Right kidney (tissue), 1 donor: ENCODE measurements around the gene NDEL1.

ENCODE experiments used
- DNase-seq: peaks from one replicate; pipeline ENCODE4 v3.0.0-alpha.2; 2016

The NDEL1 gene

DNA sequence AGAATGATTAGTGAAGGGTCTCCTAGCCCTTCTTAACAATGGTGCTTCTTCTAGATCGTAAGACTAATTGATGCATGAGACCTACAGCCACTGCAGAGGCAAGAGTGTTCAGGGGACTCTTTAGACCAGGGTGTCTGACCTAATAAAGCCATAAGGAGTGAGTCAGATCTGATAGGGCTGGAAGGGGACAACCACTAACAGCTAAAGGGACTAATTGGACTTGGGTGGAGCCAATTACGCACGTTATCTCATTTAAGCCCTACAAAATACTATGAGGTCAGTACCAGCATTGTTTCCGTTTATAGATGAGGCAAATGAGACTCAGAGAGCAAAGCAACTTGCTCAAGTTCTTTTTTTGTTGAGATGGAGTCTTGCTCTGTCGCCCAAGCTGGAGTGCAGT, 23.6 kb upstream of the NDEL1 start:
- no peak for DNase-seq

DNA sequence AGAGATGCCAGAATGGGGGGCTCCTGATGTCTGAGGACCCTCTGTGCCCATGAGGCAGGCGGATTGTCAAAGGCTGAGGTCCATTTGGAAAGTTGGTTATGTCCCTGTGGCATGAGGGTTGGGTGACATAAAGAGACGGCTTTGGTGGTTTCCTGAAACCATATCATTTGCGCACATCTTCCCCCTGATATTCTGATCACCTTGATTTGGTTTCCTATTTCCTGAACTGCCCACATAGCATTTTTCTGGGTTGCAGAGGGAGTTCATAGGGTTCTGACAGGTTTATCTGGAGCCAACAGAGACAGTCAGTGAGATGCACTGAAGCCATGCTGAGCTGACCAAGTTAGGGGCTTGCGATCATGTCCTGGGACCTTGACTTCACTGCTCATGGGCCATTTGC, 22.4 kb upstream of the NDEL1 start:
- no peak for DNase-seq

DNA sequence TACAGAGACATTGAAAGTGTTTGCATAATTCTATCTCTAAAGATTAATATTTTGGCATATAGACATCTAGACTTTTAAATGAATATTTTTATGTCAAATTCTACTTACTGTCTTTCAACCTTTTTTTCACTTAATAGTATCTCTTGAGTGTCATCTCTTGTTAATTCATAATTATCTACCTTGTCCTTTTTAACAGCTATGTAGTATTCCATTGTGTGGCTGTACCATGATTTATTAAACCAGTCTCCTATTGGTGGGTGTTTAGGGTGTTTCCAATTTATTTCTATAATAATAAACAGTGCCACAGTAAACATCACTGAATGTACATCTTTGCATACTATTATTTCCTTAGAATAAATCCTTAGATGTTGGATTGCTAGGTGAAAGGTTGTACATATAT, 21.7 kb upstream of the NDEL1 start:
- no peak for DNase-seq

- DNase-seq: no peak
Measured at GRCh38 chr17:8417806-8418205, 17.9 kb upstream of the NDEL1 start.

DNA sequence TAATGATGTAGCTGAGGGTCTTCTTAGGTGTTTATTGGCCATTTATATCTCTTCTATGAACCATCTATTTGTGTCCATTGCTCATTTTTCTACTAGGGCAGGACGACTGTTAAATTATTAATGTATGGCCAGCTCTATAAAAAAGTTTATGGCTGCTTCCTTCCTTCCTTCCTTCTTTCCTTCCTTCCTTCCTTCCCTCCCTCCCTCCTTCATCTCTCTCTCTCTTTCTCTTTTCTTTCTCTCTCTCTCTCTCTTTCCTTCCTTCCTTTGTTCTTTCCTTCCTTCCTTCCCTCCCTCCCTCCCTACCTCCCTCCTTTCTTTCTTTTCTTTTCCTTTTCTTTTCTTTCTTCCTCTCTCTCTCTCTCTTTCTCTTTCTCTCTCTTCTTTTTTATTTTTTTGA, 17.2 kb upstream of the NDEL1 start:
- DNase-seq: no peak

DNA sequence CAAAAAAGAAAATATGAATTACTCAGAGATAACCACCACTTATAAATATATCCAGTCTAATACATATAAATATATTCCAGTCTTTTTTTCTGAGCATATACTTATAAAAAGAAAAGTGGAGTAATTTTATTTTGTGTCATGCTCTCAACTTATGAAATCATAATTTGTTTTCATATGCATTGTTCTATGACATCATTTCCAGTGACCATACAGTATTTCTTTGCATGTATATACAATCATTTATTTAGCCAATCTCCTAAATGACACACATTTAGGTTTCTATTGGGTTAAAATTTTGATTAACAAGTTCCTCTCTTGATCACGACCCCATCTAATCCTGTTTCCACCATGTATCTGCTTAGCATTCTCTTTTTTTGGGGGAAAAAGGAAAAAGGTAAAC, 16.4 kb upstream of the NDEL1 start:
- DNase-seq: no peak

- DNase-seq: peak; percentile 8
Measured at GRCh38 chr17:8420041-8420934, 15.4 kb upstream of the NDEL1 start.

DNA sequence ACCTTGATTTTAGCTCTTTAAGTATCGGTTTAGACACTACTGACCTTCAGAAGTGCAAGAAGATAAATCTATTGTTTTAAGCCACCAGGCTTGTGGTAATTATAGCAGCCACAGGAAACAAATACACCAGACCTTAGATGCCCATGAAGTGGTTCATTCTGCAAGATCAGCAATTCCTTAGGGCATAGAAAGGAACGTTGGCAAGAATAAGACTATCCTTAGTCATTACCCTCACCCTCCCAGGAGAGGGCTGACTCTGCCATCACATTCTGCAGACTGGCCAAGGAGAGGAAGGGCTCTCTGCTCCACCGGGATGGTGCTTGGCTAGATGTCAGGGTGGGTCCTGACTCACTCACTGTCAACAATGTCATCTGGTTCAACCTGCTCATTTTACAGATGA, 14.1 kb upstream of the NDEL1 start:
- DNase-seq: no peak

- no peak for DNase-seq
Measured at GRCh38 chr17:8426094-8426720, 9.5 kb upstream of the NDEL1 start.

DNA sequence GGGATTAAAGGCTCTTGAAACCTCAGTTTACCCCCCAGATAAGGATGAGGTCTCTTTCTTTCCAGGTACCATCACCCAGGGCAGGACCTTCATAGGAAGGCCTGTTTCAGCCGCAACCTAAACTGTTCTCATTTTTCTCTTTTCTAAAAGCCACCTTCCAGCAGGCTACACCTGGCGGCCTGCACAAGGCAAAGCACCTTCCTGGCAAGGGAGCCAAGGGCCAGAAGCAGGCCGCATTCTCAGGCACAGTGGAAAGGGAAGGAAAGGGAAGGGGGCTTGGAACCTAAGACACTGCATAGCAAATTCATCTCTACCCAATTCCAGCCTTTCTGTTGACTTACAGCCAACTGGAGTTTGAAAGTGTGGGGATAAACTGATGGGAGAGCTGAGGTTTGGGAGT, 8.9 kb upstream of the NDEL1 start:
- no peak for DNase-seq

- DNase-seq: no peak
Measured at GRCh38 chr17:8430966-8431365, 4.7 kb upstream of the NDEL1 start.

GRCh38 chr17:8436169-8436843, 622 bp downstream of the NDEL1 start:
- peak; percentile 94 for DNase-seq

DNA sequence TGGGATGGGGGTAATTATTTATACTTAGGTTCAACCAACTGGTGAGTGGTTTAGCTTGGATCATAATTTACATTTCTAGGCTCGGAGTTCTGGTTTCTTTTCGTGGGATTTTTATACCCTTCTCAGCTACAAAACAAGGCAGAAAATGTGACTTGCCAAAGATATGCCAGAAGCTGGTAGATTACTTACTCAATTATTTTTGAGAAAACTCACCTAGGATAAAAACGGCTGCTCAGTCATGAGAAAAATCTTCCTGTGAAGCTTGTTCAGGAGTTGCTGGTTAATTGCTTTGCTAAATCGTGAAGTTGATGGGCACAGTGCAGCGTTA, 1.1 kb downstream of the NDEL1 start:
- no peak for DNase-seq

- DNase-seq: no peak
Measured at GRCh38 chr17:8438441-8438840, 2.8 kb downstream of the NDEL1 start.

DNA sequence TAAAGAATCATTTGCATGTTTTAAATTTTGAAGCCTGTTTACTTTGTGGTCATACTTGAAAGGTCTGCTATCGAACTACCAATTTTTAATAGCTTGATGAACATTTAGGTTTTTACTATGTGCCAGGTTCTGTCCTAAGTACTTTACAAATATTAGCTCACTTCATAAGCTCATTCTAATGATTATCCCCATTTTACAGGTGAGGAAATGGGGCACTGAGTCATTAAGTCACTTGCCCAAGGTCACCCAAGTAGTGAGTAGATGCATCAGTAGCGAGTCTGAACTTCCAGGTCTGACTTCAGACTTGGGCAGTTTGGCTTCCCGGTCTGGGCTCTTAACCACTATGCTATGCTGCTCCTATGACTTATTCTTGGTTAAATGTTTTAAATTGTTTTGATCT, 4.0 kb downstream of the NDEL1 start:
- no peak for DNase-seq

DNA sequence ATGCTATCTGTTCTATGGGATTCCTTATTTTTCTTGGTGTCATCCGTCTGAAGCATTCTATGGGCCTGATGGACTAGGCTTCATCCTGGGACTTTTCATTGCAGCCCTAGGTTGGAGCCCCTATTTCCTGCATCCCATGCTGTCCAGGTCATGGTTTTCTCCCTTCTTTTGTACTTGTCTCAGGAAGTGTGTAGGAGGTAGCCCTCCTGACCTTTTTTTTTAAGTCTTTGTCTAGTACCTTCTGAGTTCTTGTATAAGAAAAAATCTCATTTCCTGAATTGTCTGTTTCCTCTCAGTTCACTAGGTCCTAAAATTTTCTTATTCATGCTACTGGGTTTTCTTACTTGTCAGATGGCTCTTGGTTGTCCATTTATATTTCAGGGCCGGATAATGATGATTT, 6.0 kb downstream of the NDEL1 start:
- DNase-seq: no peak

DNA sequence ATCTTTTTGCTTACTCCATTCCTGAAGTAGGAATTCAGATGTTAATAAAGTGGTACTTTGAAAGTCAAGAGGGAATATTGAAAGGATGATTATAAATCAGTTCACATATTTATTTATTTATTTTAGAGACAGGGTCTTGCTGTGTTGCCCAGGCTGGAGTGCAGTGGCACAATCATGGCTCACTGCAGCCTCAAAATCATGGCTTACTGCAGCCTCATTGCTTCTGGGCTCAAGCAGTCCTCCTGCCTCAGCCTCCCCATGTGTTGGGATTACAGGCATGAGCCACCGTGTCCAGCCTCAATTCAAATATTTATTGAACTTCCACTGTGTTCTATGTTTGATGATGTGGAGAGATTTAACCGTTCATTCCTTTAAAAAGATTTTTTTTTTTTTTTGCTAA, 6.6 kb downstream of the NDEL1 start:
- no peak for DNase-seq

- DNase-seq: no peak
Measured at GRCh38 chr17:8443756-8444155, 8.1 kb downstream of the NDEL1 start.

DNA sequence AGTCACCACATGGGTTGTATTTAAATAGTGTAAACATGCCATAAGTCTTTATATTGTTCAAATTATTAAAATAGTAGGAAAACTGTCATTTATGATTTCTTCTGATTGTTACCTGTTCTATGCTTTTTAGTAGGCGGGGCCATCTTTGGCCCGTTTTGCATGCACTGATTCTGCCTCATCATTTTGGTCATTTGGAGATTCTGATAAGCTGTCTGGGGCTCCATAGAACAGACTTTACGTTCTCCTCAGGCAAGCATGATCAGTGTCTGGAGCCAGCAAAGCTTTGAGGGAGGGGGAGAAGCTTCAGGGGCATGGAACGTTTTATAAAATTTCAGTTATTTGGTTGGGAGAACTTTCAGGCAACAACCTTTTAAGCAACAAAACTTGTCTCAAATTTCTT, 8.8 kb downstream of the NDEL1 start:
- no peak for DNase-seq

DNA sequence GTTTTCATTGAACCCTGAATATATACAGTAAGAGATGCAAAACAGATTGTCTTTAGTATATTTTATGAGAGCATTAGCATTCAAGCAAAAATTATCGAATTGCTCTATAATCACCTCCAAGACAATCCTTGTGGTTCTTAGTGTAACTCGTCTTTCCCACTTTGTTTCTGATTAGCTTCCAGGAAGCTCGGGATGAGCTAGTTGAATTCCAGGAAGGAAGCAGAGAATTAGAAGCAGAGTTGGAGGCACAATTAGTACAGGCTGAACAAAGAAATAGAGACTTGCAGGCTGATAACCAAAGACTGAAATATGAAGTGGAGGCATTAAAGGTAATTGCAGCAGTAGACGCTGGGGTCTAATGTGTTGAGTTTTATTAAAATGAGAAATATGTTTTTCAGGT, 9.9 kb downstream of the NDEL1 start:
- DNase-seq: no peak

GRCh38 chr17:8447799-8448198, 12.1 kb downstream of the NDEL1 start:
- DNase-seq: no peak

DNA sequence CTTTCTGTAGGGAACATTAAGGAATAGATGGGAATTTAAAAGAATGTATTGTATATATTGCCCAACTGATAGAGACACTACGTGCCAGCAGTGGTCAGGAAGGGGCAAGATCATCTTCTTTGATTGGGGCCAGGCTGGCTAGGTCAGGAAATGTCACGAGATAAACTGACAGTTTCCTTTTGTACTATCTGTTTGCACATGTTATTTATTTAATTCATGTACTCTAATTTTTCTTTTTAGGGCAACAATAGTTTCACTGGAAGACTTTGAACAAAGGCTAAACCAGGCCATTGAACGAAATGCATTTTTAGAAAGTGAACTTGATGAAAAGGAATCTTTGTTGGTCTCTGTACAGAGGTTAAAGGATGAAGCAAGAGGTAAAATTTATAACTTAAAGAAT, 12.6 kb downstream of the NDEL1 start:
- DNase-seq: no peak

DNA sequence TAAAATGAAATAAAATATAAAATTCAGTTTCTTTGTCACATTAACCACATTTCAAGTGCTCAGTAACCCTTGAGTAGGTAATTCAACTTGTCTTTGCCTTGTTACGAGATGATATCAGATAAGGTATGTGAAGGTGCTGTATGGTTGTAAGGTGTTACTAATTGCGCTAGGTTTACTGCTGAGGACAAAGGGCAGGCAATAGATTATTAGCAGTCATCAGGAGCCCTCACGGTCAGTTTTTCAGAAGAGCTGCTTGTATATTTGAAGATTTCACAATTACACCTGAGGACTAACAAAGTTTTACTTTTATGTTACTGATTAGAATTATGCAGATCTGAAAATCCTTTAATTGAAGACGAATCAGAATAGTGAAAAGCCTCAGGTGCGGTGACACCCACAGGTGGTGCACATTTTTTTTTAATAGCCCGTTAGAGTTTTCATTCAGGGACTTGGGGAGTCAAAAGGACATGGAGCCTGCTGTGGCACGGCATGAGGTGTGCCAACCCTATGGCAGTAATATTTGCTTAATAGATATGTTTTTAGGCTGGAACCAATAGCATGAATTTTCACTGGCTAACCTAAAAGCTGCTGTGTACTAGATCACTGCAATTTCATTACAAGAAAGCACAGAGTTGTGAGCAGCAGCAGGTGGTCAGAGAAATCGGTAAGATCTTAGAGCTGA, 16.4 kb downstream of the NDEL1 start:
- no peak for DNase-seq
